Measurements from ENCODE around the gene TTC29. TPM values are rescaled to one million over a fixed set of nuclear protein-coding genes. Genes with fewer than 3 reads are reported as not detected.

Gene TTC29
- total RNA-seq, 3 donors from 2014 or later (not counting 1 experiment from before 2014, with no cell fraction given), result not detected

DNA sequence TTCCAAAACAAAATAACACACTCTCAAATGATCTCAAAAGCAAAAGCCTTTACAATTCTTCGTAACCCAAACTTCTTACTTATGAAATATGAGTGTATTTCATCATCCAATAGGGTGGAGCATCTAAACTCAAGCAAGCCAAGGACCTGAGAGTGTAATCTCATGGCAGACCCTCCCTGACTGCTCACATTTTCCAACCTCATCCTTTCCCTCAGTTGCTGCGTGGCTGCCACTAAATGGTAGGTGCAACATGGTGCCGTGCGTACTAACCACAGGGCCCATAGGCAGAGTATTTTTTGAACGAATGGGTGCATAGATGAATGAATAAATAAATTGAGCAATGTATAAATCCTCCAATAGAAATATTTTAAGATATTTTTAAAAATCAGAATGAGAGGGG lies 45.4 kb downstream of the TTC29 start:
- Mint-ChIP-seq H3K9me3 (no peaks in the 10 kb centered on the region), H3K27ac (no peak overlapping the region), H3K27me3 (ENCODE audit: low read depth in 2 of 2) (peaks cover 6 to 13% of the 10 kb centered on the region in 2 donors), H3K36me3 (no peaks in the 10 kb centered on the region), H3K4me1 (no peaks in the 10 kb centered on the region), H3K4me3 (no peak overlapping the region)
- no peaks in the 10 kb centered on the region for H3K36me3 ChIP-seq (ENCODE audit: control insufficient read depth, insufficient read depth, low read length)
- H3K4me3 ChIP-seq (ENCODE audit: low read length), result no peak overlapping the region
- no peak for ATAC-seq
- TF ChIP-seq CTCF (IDR thresholded peaks at IDR 0.05), result no peak
- no peak for DNase-seq
- H3K9me3 ChIP-seq (ENCODE audit: control insufficient read depth, insufficient read depth, low read length), result no peaks in the 10 kb centered on the region
- H3K27ac ChIP-seq (ENCODE audit: low read length), result no peak overlapping the region
- WGBS (ENCODE audit: insufficient coverage), result 80% methylated on average over 2 of the region's 5 CpGs
- H3K4me1 ChIP-seq (ENCODE audit: control insufficient read depth, insufficient read depth, low read length), result no peaks in the 10 kb centered on the region
- H3K27me3 ChIP-seq (ENCODE audit: control insufficient read depth, insufficient read depth, low read length), result peaks cover 5% of the 10 kb centered on the region
- intact Hi-C loops (cut with micrococcal nuclease), result no loop called here

GRCh38 chr4:146890301-146890700 lies 55.4 kb downstream of the TTC29 start:
- Histone ChIP-seq H3K4me3 (ENCODE audit: low read length) (no peak overlapping the region), H3K27ac (ENCODE audit: low read length) (no peak overlapping the region), H3K4me1 (ENCODE audit: control insufficient read depth, insufficient read depth, low read length) (no peaks in the 10 kb centered on the region), H3K9me3 (ENCODE audit: control insufficient read depth, insufficient read depth, low read length) (no peaks in the 10 kb centered on the region), H3K27me3 (ENCODE audit: control insufficient read depth, insufficient read depth, low read length) (no peaks in the 10 kb centered on the region), H3K36me3 (ENCODE audit: control insufficient read depth, insufficient read depth, low read length) (no peaks in the 10 kb centered on the region)
- Mint-ChIP-seq H3K4me1 (no peaks in the 10 kb centered on the region), H3K36me3 (no peaks in the 10 kb centered on the region), H3K4me3 (no peak overlapping the region), H3K27ac (no peak overlapping the region), H3K9me3 (no peaks in the 10 kb centered on the region), H3K27me3 (ENCODE audit: low read depth in 2 of 2) (no peaks in the 10 kb centered on the region)
- ATAC-seq (no peak), DNase-seq (no peak)
- intact Hi-C loops (cut with micrococcal nuclease), result no loop called here
- no peak for TF ChIP-seq CTCF (IDR thresholded peaks at IDR 0.05)
- WGBS (ENCODE audit: insufficient coverage), result 69% methylated on average over 3 of the region's 3 CpGs

GRCh38 chr4:146883070-146883469 lies 62.6 kb downstream of the TTC29 start:
- no peak for ATAC-seq
- no peaks in the 10 kb centered on the region for H3K36me3 Mint-ChIP-seq
- no peak for TF ChIP-seq CTCF (IDR thresholded peaks at IDR 0.05)

DNA sequence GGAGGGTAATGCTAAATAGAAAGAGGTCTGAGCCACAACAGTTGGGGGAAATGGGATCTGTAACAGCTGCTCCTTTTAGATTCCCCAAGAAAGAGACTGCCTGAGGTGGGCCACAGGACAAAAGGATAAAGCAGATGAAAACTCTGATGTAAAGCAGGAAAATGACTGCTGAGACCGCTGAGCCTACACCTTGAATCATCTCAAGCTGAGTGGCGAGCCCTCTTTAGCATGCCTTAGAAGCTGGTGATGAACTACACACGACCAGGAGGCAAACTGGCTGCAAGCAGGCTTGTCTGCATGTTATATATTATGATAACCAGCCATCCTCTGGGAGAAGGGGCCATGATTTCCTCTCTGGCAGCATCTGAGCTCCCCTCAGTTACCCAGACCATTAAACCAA lies 88.4 kb downstream of the TTC29 start:
- intact Hi-C loops (cut with micrococcal nuclease), result no loop called here
- ATAC-seq (no peak), DNase-seq (no peak)
- H3K4me3 Mint-ChIP-seq, result no peak overlapping the region
- Histone ChIP-seq H3K4me1 (ENCODE audit: control insufficient read depth, insufficient read depth, low read length) (no peaks in the 10 kb centered on the region), H3K27me3 (ENCODE audit: control insufficient read depth, insufficient read depth, low read length) (no peaks in the 10 kb centered on the region), H3K27ac (ENCODE audit: low read length) (no peak overlapping the region), H3K36me3 (ENCODE audit: control insufficient read depth, insufficient read depth, low read length) (no peaks in the 10 kb centered on the region), H3K9me3 (ENCODE audit: control insufficient read depth, insufficient read depth, low read length) (no peaks in the 10 kb centered on the region), H3K4me3 (ENCODE audit: low read length) (no peak overlapping the region)
- H3K9me3 Mint-ChIP-seq, result no peaks in the 10 kb centered on the region
- H3K27ac Mint-ChIP-seq, result no peak overlapping the region
- no peaks in the 10 kb centered on the region for H3K4me1 Mint-ChIP-seq
- H3K27me3 Mint-ChIP-seq (ENCODE audit: low read depth in 2 of 2), result peaks cover 0 to 4% of the 10 kb centered on the region in 2 donors
- WGBS (ENCODE audit: insufficient coverage), result 68% methylated on average over 3 of the region's 3 CpGs
- TF ChIP-seq CTCF (IDR thresholded peaks at IDR 0.05), result no peak
- H3K36me3 Mint-ChIP-seq, result no peaks in the 10 kb centered on the region

More at GRCh38 chr4:146883070-146883469, 62.6 kb downstream of the TTC29 start:
- Mint-ChIP-seq H3K9me3 (no peaks in the 10 kb centered on the region), H3K4me3 (no peak overlapping the region), H3K27ac (no peak overlapping the region), H3K27me3 (ENCODE audit: low read depth in 2 of 2) (peaks cover 0 to 8% of the 10 kb centered on the region in 2 donors), H3K4me1 (no peaks in the 10 kb centered on the region)
- H3K9me3 ChIP-seq (ENCODE audit: control insufficient read depth, insufficient read depth, low read length), result no peaks in the 10 kb centered on the region
- H3K27ac ChIP-seq (ENCODE audit: low read length), result no peak overlapping the region
- H3K36me3 ChIP-seq (ENCODE audit: control insufficient read depth, insufficient read depth, low read length), result no peaks in the 10 kb centered on the region
- no peaks in the 10 kb centered on the region for H3K27me3 ChIP-seq (ENCODE audit: control insufficient read depth, insufficient read depth, low read length)
- intact Hi-C loops (cut with micrococcal nuclease), result no loop called here
- DNase-seq, result no peak
- H3K4me1 ChIP-seq (ENCODE audit: control insufficient read depth, insufficient read depth, low read length), result no peaks in the 10 kb centered on the region
- H3K4me3 ChIP-seq (ENCODE audit: low read length), result no peak overlapping the region
- 85% methylated on average over 3 of the region's 3 CpGs for whole genome bisulfite sequencing (ENCODE audit: insufficient coverage)
